KMS-11 (cell line): Measurements from ENCODE around the gene MACROH2A1.

ENCODE experiments used
- H2AFZ ChIP-seq: fragments of 200-600 bp; sonication (generic); 2 replicates; pipeline ENCODE4 v1.6.1; 2016; ENCODE audit warnings: antibody characterized with exemption, mixed run types, low read depth
- H3K27ac ChIP-seq: fragments of 200-600 bp; sonication (generic); 2 replicates; pipeline ENCODE4 v1.6.1; 2016; ENCODE audit warnings: mild to moderate bottlenecking, mixed run types
- H3K27me3 ChIP-seq: fragments of 200-600 bp; sonication (generic); 2 replicates; pipeline ENCODE4 v1.6.1; 2017; ENCODE audit warnings: mild to moderate bottlenecking, low read depth, mixed run types, moderate library complexity; ENCODE audit not compliant: insufficient read depth
- H3K36me3 ChIP-seq: fragments of 200-600 bp; sonication (generic); 2 replicates; pipeline ENCODE4 v1.6.1; 2017; ENCODE audit warnings: mild to moderate bottlenecking, mixed run types; ENCODE audit not compliant: insufficient read depth
- H3K4me1 ChIP-seq: fragments of 200-600 bp; sonication (generic); 2 replicates; pipeline ENCODE4 v1.6.1; 2016; ENCODE audit warnings: mild to moderate bottlenecking, low read depth, mixed run types; ENCODE audit not compliant: poor library complexity, severe bottlenecking
- H3K4me2 ChIP-seq: fragments of 200-600 bp; sonication (generic); 2 replicates; pipeline ENCODE4 v1.7.0; 2016; ENCODE audit warnings: mild to moderate bottlenecking, mixed run types
- H3K4me3 ChIP-seq: fragments of 200-600 bp; sonication (generic); IDR thresholded peaks from 2 replicates; pipeline ENCODE4 v1.6.1; 2017; ENCODE audit warnings: low read depth, low read length, mixed read lengths; ENCODE audit not compliant: insufficient read depth
- H3K79me2 ChIP-seq: fragments of 200-600 bp; sonication (generic); 2 replicates; pipeline ENCODE4 v1.6.1; 2016; ENCODE audit warnings: low read depth, mixed run types; ENCODE audit not compliant: insufficient read depth
- H3K9ac ChIP-seq: fragments of 200-600 bp; sonication (generic); 2 replicates; pipeline ENCODE4 v1.6.1; 2016; ENCODE audit warnings: mild to moderate bottlenecking, mixed run types
- H4K20me1 ChIP-seq: fragments of 200-600 bp; sonication (generic); 2 replicates; pipeline ENCODE4 v1.6.1; 2016; ENCODE audit warnings: mild to moderate bottlenecking, mixed run types; ENCODE audit not compliant: insufficient read depth
- CTCF ChIP-seq: fragments of 200-600 bp; sonication (generic); conservative IDR thresholded peaks from 2 replicates; pipeline ENCODE4 v1.6.1; 2017; ENCODE audit warnings: low read depth, mild to moderate bottlenecking, antibody characterized with exemption, low read length, moderate library complexity, mixed read lengths

MACROH2A1 gene

DNA sequence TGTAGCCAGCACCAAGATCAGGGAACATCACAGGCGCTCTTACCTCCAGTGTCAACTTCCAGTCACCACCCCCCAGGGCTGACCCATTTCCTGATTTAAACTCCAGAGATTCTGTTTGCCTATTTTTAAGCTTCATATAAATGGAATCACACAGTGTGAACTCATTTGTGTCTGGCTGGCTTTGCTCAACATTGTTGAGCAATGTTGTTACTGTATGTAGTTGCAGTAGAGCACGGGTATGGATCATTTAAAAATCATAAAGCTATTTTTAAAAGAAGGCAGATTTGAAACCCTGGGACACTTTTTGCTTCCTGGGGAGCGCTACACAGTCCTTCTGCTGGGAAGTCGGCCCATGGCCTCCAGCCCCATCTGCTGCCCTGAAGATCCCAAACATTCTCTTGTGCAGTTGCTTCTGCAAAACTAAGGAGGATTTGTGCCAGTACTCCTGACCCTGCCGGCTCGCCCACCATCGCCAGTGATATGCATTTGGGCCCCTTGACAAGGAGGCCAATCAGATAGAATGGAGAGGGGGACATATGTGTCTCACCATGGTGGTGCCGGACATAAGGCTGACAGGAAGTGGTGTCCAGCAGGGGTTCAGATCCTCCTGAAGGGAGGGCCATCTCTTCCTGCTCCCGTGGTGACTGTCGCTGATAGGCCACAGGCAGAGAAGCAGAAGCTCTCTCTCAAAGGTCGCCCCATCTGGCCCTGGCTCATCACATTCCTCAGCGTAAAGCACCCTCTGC, 34.8 kb upstream of the MACROH2A1 start:
- Histone ChIP-seq H3K4me1 (no peaks in the 10 kb centered on the region), H3K36me3 (no peaks in the 10 kb centered on the region), H3K27ac (no peak overlapping the region), H3K27me3 (no peaks in the 10 kb centered on the region), H3K9ac (no peak overlapping the region), H4K20me1 (no peaks in the 10 kb centered on the region), H3K4me3 (no peak overlapping the region), H2AFZ (no peak overlapping the region), H3K4me2 (no peak overlapping the region), H3K79me2 (no peaks in the 10 kb centered on the region)
- no peak for TF ChIP-seq CTCF

- Histone ChIP-seq H3K4me1 (no peaks in the 10 kb centered on the region), H3K27ac (no peak overlapping the region), H3K27me3 (no peaks in the 10 kb centered on the region), H3K4me2 (no peak overlapping the region), H3K9ac (no peak overlapping the region), H4K20me1 (no peaks in the 10 kb centered on the region), H3K79me2 (no peaks in the 10 kb centered on the region), H3K4me3 (no peak overlapping the region), H3K36me3 (no peaks in the 10 kb centered on the region), H2AFZ (no peak overlapping the region)
- no peak for TF ChIP-seq CTCF
These were observed 33.1 kb upstream of the MACROH2A1 start for GRCh38 chr5:135432113-135432512.

- Histone ChIP-seq H3K27ac (no peak overlapping the region), H4K20me1 (no peaks in the 10 kb centered on the region), H3K36me3 (no peaks in the 10 kb centered on the region), H3K27me3 (no peaks in the 10 kb centered on the region), H3K79me2 (no peaks in the 10 kb centered on the region), H3K4me3 (no peak overlapping the region), H3K9ac (no peak overlapping the region), H3K4me2 (no peak overlapping the region), H3K4me1 (no peaks in the 10 kb centered on the region), H2AFZ (no peak overlapping the region)
- TF ChIP-seq CTCF: no peak
These were observed 31.1 kb upstream of the MACROH2A1 start for GRCh38 chr5:135430135-135430437.

GRCh38 chr5:135429301-135430134, 30.5 kb upstream of the MACROH2A1 start:
- H3K36me3 ChIP-seq: no peaks in the 10 kb centered on the region
- no peak overlapping the region for H2AFZ ChIP-seq
- H4K20me1 ChIP-seq: no peaks in the 10 kb centered on the region
- H3K27ac ChIP-seq: no peak overlapping the region
- no peaks in the 10 kb centered on the region for H3K4me1 ChIP-seq
- H3K4me2 ChIP-seq: no peak overlapping the region
- H3K4me3 ChIP-seq: no peak overlapping the region
- no peaks in the 10 kb centered on the region for H3K79me2 ChIP-seq
- H3K9ac ChIP-seq: no peak overlapping the region
- H3K27me3 ChIP-seq: no peaks in the 10 kb centered on the region
- TF ChIP-seq CTCF: no peak
